Tibial nerve (tissue), 4 donors: ENCODE measurements around the gene CFP.

Source experiments
- EP300 ChIP-seq, 2 donors: sonication (generic); formaldehyde crosslinking; IDR thresholded peaks; one replicate each; pipeline ENCODE4 v1.6.1; 2017; ENCODE audit warnings: antibody characterized with exemption in 2 of 2, mild to moderate bottlenecking in 1 of 2
- POLR2A ChIP-seq, 2 donors: fragments of 450-650 bp; IDR thresholded peaks; one replicate each; pipeline ENCODE4 v1.6.1; 2017; ENCODE audit warnings: antibody characterized with exemption in 2 of 2, mild to moderate bottlenecking in 2 of 2, moderate library complexity in 2 of 2
- TF ChIP-seq, protein P1 (sequence below), 5 experiments: fragments of 200-600 bp in 3 of 5; fragments of 450-650 bp in 2 of 5; sonication (generic) in 3 of 5; IDR thresholded peaks; one replicate each; pipeline ENCODE4 v1.5.1; 2016 to 2019; ENCODE audit warnings: antibody characterized with exemption in 5 of 5, mild to moderate bottlenecking in 3 of 5, moderate library complexity in 2 of 5

DNA sequence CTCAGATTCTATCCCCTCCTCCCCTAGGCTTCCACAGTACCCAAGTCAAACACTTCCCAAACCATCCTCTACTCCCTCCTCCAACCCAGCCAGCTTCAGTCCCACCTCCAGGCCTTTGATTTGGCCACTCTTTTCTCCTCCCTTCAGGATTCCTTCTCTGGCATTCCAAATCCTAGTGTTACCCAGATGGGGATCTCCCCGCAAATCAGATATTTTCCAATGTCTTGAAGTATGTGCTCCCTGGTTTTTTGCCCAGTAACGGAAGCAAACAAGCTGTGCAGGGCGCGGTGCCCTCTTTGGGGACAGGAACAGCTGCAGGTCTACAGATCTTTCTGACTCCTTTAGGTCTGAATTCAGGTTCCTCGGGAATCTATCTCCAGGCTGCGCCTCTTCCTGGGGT, 7.9 kb downstream of the CFP start:
- TF ChIP-seq, protein P1, sequence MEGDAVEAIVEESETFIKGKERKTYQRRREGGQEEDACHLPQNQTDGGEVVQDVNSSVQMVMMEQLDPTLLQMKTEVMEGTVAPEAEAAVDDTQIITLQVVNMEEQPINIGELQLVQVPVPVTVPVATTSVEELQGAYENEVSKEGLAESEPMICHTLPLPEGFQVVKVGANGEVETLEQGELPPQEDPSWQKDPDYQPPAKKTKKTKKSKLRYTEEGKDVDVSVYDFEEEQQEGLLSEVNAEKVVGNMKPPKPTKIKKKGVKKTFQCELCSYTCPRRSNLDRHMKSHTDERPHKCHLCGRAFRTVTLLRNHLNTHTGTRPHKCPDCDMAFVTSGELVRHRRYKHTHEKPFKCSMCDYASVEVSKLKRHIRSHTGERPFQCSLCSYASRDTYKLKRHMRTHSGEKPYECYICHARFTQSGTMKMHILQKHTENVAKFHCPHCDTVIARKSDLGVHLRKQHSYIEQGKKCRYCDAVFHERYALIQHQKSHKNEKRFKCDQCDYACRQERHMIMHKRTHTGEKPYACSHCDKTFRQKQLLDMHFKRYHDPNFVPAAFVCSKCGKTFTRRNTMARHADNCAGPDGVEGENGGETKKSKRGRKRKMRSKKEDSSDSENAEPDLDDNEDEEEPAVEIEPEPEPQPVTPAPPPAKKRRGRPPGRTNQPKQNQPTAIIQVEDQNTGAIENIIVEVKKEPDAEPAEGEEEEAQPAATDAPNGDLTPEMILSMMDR (IDR thresholded peaks at IDR 0.05): no peak
- TF ChIP-seq EP300 (IDR thresholded peaks at IDR 0.05) (no peak), POLR2A (IDR thresholded peaks at IDR 0.05) (no peak)
